Kasumi-1 (cell line): Measurements from ENCODE around the gene ATP1A4.

Experiments
- DNase-seq, 2 experiments: peaks; one replicate each; lab custom pipeline; 2025; lab: John Stamatoyannopoulos, UW

The ATP1A4 gene

DNA sequence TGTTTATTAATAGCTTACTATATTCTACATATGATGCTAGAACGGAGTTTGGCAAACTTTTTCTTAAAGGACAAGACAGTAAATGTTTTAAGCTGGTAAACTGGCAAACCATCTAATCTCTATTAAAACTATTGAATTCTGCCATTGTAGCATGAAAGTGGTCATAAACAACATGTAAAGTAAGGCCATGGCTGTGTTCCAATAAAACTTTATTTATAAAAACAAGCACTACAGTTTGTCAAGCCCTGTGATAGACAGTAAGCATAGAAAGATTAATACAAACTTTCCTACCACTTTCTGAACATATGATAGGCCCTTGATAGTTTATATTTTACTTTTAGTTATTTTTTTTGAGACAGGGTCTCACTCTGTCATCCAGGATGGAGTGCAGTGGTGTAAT, 76.2 kb downstream of the ATP1A4 start:
- DNase-seq: no peak

DNA sequence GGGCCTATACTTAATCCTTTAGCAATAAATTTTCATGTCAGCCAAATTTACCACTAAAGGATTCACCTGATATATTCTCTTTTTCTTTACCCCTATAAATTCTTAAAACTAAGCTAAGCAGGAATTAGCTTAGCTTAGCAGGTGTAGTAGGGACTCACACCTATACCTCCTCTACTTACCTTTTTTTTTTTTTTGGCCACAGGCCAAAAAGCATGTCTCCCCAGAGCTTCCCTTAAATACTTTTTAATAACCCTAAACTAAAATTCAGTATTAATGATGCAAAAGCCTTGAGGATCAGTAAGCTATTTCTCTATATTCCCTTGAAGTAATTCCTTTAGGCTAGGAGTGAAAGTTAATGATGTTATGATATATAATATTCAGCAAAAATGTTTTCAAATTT, 77.0 kb downstream of the ATP1A4 start:
- no peak for DNase-seq

DNA sequence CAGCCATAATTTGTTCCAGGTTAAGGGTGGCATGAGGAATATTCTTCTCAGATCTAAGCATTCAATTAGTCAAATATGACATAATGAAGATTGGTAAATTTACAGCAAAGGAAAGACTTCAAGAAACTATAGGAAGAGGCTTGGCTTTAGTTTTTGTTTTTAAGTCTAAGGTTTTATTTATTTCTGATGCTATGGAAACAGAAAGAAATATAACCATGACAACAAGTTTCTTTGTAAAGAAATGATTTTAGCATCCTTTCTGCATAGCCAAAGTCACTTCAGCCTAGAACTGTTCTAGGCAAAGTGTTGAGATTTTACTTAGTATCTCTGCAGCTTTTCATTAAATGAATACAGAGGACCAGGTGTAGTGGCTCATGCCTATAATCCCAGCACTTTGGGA, 81.5 kb downstream of the ATP1A4 start:
- DNase-seq: no peak
